Retina (tissue), 1 donor: ENCODE data around the gene SVBP.

Source experiments
- DNase-seq: peaks from one replicate; pipeline ENCODE4 v3.0.0-alpha.2; 2016

The SVBP gene

GRCh38 chr1:42797979-42798378, 19.2 kb downstream of the SVBP start:
- DNase-seq = no peak

- DNase-seq = no peak
These were observed 19.8 kb downstream of the SVBP start for GRCh38 chr1:42797414-42797813.

GRCh38 chr1:42793824-42794223, 23.4 kb downstream of the SVBP start:
- DNase-seq = no peak

- no peak for DNase-seq
These were observed 29.2 kb downstream of the SVBP start for GRCh38 chr1:42788021-42788420.

GRCh38 chr1:42786097-42786496, 31.1 kb downstream of the SVBP start:
- no peak for DNase-seq

- peak; percentile 68 for DNase-seq
These were observed 32.1 kb downstream of the SVBP start, which contains the start of gene TMEM269 for GRCh38 chr1:42784946-42785693. TSS of gene TMEM269 (plus strand) at chr1:42784991. CDS start at chr1:42789894, 4,903 bp downstream.

GRCh38 chr1:42784547-42784945, 32.7 kb downstream of the SVBP start:
- no peak for DNase-seq

- no peak for DNase-seq
These were observed 34.1 kb downstream of the SVBP start for GRCh38 chr1:42783092-42783491.

- no peak for DNase-seq
These were observed 37.0 kb downstream of the SVBP start for GRCh38 chr1:42780176-42780575.

GRCh38 chr1:42779725-42780124, 37.5 kb downstream of the SVBP start:
- DNase-seq = no peak

GRCh38 chr1:42777852-42778251, 39.3 kb downstream of the SVBP start:
- DNase-seq = peak; percentile 27

GRCh38 chr1:42776502-42776901, 40.7 kb downstream of the SVBP start:
- no peak for DNase-seq

- DNase-seq = no peak
These were observed 42.2 kb downstream of the SVBP start for GRCh38 chr1:42774928-42775526.

- DNase-seq = no peak
These were observed 43.8 kb downstream of the SVBP start for GRCh38 chr1:42773420-42773819.

- no peak for DNase-seq
These were observed 47.4 kb downstream of the SVBP start for GRCh38 chr1:42769811-42770210.

- no peak for DNase-seq
These were observed 49.0 kb downstream of the SVBP start for GRCh38 chr1:42768172-42768571.

- DNase-seq = no peak
These were observed 49.6 kb downstream of the SVBP start for GRCh38 chr1:42767510-42768000.

- DNase-seq = peak; percentile 99
These were observed 50.3 kb downstream of the SVBP start, which contains the start of the genes C1orf50 and P3H1 for GRCh38 chr1:42766741-42767509. TSS of gene C1orf50 (plus strand) at chr1:42767249. CDS start at chr1:42767312, 63 bp downstream. TSS of gene P3H1 (minus strand) at chr1:42767028. CDS start at chr1:42766971, 57 bp downstream.

GRCh38 chr1:42765832-42766740, 51.1 kb downstream of the SVBP start:
- peak; percentile 81 for DNase-seq

GRCh38 chr1:42765269-42765668, 51.9 kb downstream of the SVBP start:
- DNase-seq = peak; percentile 32

GRCh38 chr1:42762269-42762668, 54.9 kb downstream of the SVBP start:
- no peak for DNase-seq

GRCh38 chr1:42761567-42761966, 55.6 kb downstream of the SVBP start:
- no peak for DNase-seq
